Measurements from ENCODE around the gene PUS1.

- TF ChIP-seq RFX5 (IDR thresholded peaks at IDR 0.05; ENCODE audit: borderline replicate concordance, low read depth, low read length) = no peak
- TF ChIP-seq SP2 (IDR thresholded peaks at IDR 0.05; ENCODE audit: low read length) = no peak
- TF ChIP-seq CTCF (IDR thresholded peaks at IDR 0.05; ENCODE audit: control extremely low read depth in 1 of 3, insufficient read depth in 1 of 3, low read depth in 1 of 3, low read length in 3 of 3) = no peak
- no peak for TF ChIP-seq EZH2 (IDR thresholded peaks at IDR 0.05; ENCODE audit: low read depth, low read length, severe bottlenecking)
- TF ChIP-seq TCF12 (IDR thresholded peaks at IDR 0.05; ENCODE audit: low read depth, low read length) = no peak
- no peak for TF ChIP-seq BACH1 (IDR thresholded peaks at IDR 0.05; ENCODE audit: low read length)
- no peak for TF ChIP-seq POLR2A (IDR thresholded peaks at IDR 0.05; ENCODE audit: control extremely low read depth in 1 of 2, low read depth in 2 of 2, low read length in 2 of 2)
- no peak for TF ChIP-seq POU5F1 (IDR thresholded peaks at IDR 0.05; ENCODE audit: low read depth, low read length)
- no peak for TF ChIP-seq RAD21 (IDR thresholded peaks at IDR 0.05 in 1 of 2, conservative IDR thresholded peaks at IDR 0.05 in 1 of 2; ENCODE audit: low read depth in 2 of 2, low read length in 2 of 2)
- no peak for TF ChIP-seq PHF8 (conservative IDR thresholded peaks at IDR 0.05; ENCODE audit: low read depth, low read length)
- no peak for TF ChIP-seq TAF1 (IDR thresholded peaks at IDR 0.05; ENCODE audit: low read depth, low read length)
- TF ChIP-seq, protein P1, sequence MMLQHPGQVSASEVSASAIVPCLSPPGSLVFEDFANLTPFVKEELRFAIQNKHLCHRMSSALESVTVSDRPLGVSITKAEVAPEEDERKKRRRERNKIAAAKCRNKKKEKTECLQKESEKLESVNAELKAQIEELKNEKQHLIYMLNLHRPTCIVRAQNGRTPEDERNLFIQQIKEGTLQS (IDR thresholded peaks at IDR 0.05; ENCODE audit: insufficient read depth, low read depth, low read length) = no peak
- no peak for TF ChIP-seq NANOG (IDR thresholded peaks at IDR 0.05; ENCODE audit: insufficient read depth, low read depth, low read length, poor library complexity, severe bottlenecking)
Measured at GRCh38 chr12:131902332-131903241, 26.5 kb upstream of the PUS1 start.
